PC-9 (cell line): ENCODE data around the gene LAMA5.

Source experiments
- CTCF ChIP-seq: fragments of 200-600 bp; sonication (generic); conservative IDR thresholded peaks from 2 replicates; pipeline ENCODE4 v1.6.1; 2017; ENCODE audit warnings: mixed run types, antibody characterized with exemption, mild to moderate bottlenecking, moderate library complexity
- EZH2 ChIP-seq: fragments of 200-600 bp; sonication (generic); IDR thresholded peaks from 2 replicates; pipeline ENCODE4 v1.8.0; 2017; ENCODE audit warnings: antibody characterized with exemption, low read depth

GRCh38 chr20:62359491-62360121 lies 7.5 kb downstream of the LAMA5 start:
- TF ChIP-seq CTCF = no peak
- TF ChIP-seq EZH2 = no peak
